Vagina (tissue), 2 donors: ENCODE results near the gene GNE.

Experiments used
- POLR2A ChIP-seq, 2 donors: fragments of 450-650 bp; IDR thresholded peaks; one replicate each; pipeline ENCODE4 v1.6.1; 2017; ENCODE audit warnings: antibody characterized with exemption in 2 of 2, mild to moderate bottlenecking in 2 of 2, moderate library complexity in 2 of 2
- POLR2AphosphoS5 ChIP-seq, 2 donors: sonication (generic); formaldehyde crosslinking; IDR thresholded peaks; one replicate each; pipeline ENCODE4 v1.9.0; 2017; ENCODE audit warnings: antibody characterized with exemption in 2 of 2, mild to moderate bottlenecking in 2 of 2, low read depth in 1 of 2; ENCODE audit not compliant: insufficient read depth in 1 of 2

DNA sequence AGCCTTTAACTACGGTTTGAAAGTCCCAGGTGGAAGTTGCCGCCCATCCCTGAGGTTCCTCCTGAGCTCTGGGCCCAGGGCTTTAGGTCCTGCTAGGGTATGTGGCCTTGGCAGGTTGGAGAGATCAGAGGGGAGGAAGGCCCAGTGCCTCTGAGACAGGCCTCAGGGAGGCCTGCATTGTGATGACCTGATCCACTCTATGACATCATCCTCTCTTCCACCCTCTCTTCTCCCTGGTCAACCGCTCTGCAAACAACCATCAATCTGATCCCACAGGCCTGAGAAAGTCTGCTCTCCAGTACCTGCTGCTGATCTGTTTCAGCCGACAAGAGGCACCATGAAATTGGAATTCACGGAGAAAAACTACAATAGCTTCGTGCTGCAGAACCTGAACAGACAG lies 89.1 kb downstream of the GNE start, which contains the start of gene CCIN:
- TF ChIP-seq POLR2A (IDR thresholded peaks at IDR 0.05) (no peak), POLR2AphosphoS5 (IDR thresholded peaks at IDR 0.05; ENCODE audit: insufficient read depth in 1 of 2, low read depth in 1 of 2) (no peak)
